ENCODE results near the gene PPM1H. TPM values are rescaled to one million over a fixed set of nuclear protein-coding genes. Genes with fewer than 3 reads are reported as not detected.

The PPM1H gene
- total and polyA plus RNA-seq, 11 donors = 1.3 to 9.6 (median 4.9) TPM

DNA sequence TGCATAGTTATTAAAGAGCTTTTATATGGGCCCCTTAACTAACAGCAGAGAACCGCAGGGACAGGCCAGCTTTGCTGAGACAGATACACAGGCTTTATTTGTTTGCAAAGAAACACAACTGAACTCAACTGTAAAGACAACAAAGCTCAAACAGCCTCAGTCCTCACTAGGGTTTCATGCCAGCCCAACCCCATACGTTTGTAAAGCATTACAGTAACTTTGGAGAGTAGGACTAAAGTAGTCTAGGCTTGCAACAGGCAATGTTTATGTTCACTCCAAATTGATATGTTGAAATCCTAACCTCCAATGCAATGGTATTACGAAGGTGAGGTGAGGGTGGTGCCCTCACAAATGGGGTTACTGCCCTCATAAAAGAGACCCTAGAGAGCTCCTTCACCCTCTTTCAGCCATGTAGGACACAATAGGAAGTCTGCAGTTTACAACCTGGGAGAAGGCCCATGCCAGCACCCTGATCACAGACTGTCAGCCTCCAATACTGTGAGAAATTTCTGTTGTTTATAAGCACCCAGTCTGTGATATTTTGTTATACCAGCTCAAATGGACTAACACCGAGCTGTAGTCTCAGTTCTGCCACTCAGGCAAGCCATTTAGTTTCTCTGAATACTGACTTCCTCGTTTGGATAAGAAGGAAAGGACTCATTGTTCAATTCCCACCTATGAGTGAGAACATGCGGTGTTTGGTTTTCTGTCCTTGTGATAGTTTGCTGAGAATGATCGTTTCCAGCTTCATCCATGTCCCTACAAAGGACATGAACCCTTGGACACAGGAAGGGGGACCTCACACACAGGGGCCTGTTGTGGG, 35.2 kb downstream of the PPM1H start:
- H3K27me3 ChIP-seq = no peaks in the 10 kb centered on the region
- TF ChIP-seq POLR2A (IDR thresholded peaks at IDR 0.05) = no peak
- TF ChIP-seq, protein P1, sequence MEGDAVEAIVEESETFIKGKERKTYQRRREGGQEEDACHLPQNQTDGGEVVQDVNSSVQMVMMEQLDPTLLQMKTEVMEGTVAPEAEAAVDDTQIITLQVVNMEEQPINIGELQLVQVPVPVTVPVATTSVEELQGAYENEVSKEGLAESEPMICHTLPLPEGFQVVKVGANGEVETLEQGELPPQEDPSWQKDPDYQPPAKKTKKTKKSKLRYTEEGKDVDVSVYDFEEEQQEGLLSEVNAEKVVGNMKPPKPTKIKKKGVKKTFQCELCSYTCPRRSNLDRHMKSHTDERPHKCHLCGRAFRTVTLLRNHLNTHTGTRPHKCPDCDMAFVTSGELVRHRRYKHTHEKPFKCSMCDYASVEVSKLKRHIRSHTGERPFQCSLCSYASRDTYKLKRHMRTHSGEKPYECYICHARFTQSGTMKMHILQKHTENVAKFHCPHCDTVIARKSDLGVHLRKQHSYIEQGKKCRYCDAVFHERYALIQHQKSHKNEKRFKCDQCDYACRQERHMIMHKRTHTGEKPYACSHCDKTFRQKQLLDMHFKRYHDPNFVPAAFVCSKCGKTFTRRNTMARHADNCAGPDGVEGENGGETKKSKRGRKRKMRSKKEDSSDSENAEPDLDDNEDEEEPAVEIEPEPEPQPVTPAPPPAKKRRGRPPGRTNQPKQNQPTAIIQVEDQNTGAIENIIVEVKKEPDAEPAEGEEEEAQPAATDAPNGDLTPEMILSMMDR (IDR thresholded peaks at IDR 0.05) = no peak
- peaks cover 0 to 45% (median 22%) of the 10 kb centered on the region in 12 donors for H3K4me1 ChIP-seq
- DNase-seq = no peak
- no peak overlapping the region for H3K4me3 ChIP-seq
- WGBS, 4 donors = 68 to 74% (median 70%) methylated on average over 7 of the region's 7 CpGs
- peak overlapping the region in 2 of 12 donors; percentile 15 to 31 for H3K27ac ChIP-seq
- H3K9me3 ChIP-seq = no peaks in the 10 kb centered on the region
- intact Hi-C loops (cut with DNase I) = no loop called here
- no peaks in the 10 kb centered on the region for H3K36me3 ChIP-seq
- ATAC-seq = peak in 1 of 4 donors; percentile 30

DNA sequence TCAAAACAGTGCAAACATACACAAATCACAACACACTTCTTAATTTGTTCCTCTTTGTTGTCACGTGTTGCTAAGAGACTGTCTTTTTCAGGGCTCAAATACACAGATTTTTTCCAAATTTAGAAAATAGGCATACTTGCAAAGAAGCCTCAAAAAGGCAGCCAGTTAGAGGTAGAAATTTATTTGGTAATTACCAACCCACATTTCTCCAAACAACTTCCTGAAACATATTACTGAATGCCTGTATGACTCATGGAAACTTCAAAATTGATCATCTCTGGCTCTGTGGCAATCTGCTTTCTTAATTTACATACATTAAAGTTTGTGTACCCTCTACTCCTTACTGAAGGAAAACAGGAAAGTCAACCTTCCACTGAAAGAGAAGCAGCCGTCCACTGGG, 36.4 kb downstream of the PPM1H start:
- Histone ChIP-seq H3K27me3 (no peaks in the 10 kb centered on the region), H3K27ac (no peak overlapping the region), H3K4me1 (peaks cover 0 to 36% (median 19%) of the 10 kb centered on the region in 12 donors), H3K4me3 (no peak overlapping the region), H3K36me3 (no peaks in the 10 kb centered on the region), H3K9me3 (no peaks in the 10 kb centered on the region)
- TF ChIP-seq, protein P1 (IDR thresholded peaks at IDR 0.05) = no peak
- TF ChIP-seq POLR2A (IDR thresholded peaks at IDR 0.05) = no peak
- DNase-seq = no peak
- intact Hi-C loops (cut with DNase I) = no loop called here
- ATAC-seq = no peak
- WGBS, 4 donors = 75 to 81% (median 78%) methylated on average over 2 of the region's 2 CpGs

DNA sequence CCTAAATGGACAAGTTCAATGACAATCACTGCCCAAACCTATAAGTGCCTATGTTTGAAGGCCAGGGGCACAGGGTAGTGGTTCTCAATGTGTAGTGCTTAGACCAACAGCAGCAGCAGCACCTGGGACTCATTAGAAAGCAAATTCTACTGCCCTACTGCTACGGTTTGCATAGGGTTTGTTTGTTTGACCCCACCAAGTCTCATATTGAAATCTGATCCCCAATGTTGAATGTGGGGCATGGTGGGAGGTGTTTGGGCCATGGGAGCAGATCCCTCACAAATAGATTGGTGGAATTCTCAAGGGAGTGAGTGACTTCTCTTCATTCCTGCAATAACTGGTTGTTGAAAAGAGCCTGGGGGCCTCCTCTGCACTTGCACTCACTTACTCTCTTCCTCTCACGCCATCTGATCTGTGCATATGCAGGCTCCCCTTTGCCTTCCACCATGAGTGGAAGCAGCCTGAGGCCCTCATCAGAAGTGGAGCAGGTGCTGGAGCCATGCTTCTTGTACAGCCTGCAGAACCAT, 39.5 kb downstream of the PPM1H start:
- WGBS, 4 donors = 84 to 96% (median 91%) methylated on average over 2 of the region's 2 CpGs
- peaks cover 0 to 21% (median 7%) of the 10 kb centered on the region in 12 donors for H3K4me1 ChIP-seq
- no peaks in the 10 kb centered on the region for H3K9me3 ChIP-seq
- H3K27me3 ChIP-seq = no peaks in the 10 kb centered on the region
- TF ChIP-seq, protein P1 (IDR thresholded peaks at IDR 0.05) = no peak
- no peak for TF ChIP-seq POLR2A (IDR thresholded peaks at IDR 0.05)
- H3K4me3 ChIP-seq = no peak overlapping the region
- ATAC-seq (no peak), DNase-seq (no peak)
- intact Hi-C loops (cut with DNase I) = no loop called here
- H3K36me3 ChIP-seq = no peaks in the 10 kb centered on the region
- no peak overlapping the region for H3K27ac ChIP-seq

DNA sequence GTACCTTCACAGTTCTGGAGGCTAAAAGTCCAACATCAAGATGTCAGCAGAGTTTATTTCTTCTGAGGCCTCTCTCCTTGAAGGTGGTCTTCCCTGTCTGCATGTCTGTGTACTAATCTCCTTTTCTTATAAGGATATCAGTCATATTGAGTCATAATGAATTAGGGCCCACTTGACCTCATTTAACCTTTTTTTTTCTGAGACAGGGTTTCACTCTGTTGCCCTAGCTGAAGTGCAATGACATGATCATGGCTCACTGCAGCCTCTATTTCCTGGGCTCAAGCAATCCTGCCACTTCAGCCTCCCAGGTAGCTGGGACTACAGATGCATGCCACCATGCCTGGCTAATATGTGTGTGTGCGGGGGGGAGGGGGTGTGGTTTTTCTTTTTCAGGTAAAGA, 41.7 kb downstream of the PPM1H start:
- no peaks in the 10 kb centered on the region for H3K36me3 ChIP-seq
- ATAC-seq = no peak
- peaks cover 0 to 16% (median 1%) of the 10 kb centered on the region in 12 donors for H3K4me1 ChIP-seq
- H3K9me3 ChIP-seq = no peaks in the 10 kb centered on the region
- DNase-seq = no peak
- no peaks in the 10 kb centered on the region for H3K27me3 ChIP-seq
- 88 to 95% (median 90%) methylated on average over 1 of the region's 1 CpG; no CpG with 5 or more reads in 1 of the 4 donors for WGBS, 4 donors
- H3K4me3 ChIP-seq = no peak overlapping the region
- TF ChIP-seq, protein P1 (IDR thresholded peaks at IDR 0.05) = no peak
- no peak for TF ChIP-seq POLR2A (IDR thresholded peaks at IDR 0.05)
- intact Hi-C loops (cut with DNase I) = no loop called here
- no peak overlapping the region for H3K27ac ChIP-seq

Data from heart left ventricle (tissue), 16 donors.